CD4-positive, alpha-beta T cell (primary cell): Measurements from ENCODE around the gene HMCN2. TPM values are rescaled to one million over a fixed set of nuclear protein-coding genes. Genes with fewer than 3 reads are reported as not detected.

ENCODE experiments used
- ATAC-seq: fragments of 200-7000 bp; cut with Tn5 transposase; one replicate; pipeline ENCODE4 v1.10.0; 2022; ENCODE audit warnings: mild to moderate bottlenecking; ENCODE audit not compliant: poor library complexity
- CTCF ChIA-PET: fragments of 350-600 bp; sonication (Branson Sonifier 250); formaldehyde crosslinking; loops from one replicate; lab custom pipeline; 2021; ENCODE audit warnings: antibody characterized with exemption, inconsistent platforms; lab: Charles Lee
- POLR2A ChIA-PET: fragments of 350-600 bp; sonication (Branson Sonifier 250); formaldehyde crosslinking; loops from one replicate; lab custom pipeline; 2021; ENCODE audit warnings: antibody characterized with exemption, inconsistent platforms; lab: Charles Lee
- DNase-seq, 14 experiments: peaks; one replicate each; pipeline ENCODE4 v3.0.0-alpha.2; 2013 to 2020; ENCODE audit warnings: mixed read lengths in 2 of 14
- H3K27ac ChIP-seq, 2 donors: one replicate each; pipeline versions ENCODE4 v1.5.1 to v1.7.0; 2013; ENCODE audit warnings: low read length in 2 of 2, low read depth in 1 of 2, mild to moderate bottlenecking in 1 of 2
- H3K27me3 ChIP-seq, 2 experiments: 1 replicate in 1 of 2; 2 replicates in 1 of 2; pipeline versions ENCODE4 v1.6.1 to v1.7.0; 2013; ENCODE audit warnings: low read length in 2 of 2, control low read depth in 1 of 2, mild to moderate bottlenecking in 1 of 2, moderate library complexity in 1 of 2; ENCODE audit not compliant: insufficient read depth in 2 of 2, control insufficient read depth in 1 of 2
- H3K36me3 ChIP-seq: one replicate; pipeline ENCODE4 v1.6.1; 2013; ENCODE audit warnings: low read length, control low read depth; ENCODE audit not compliant: insufficient read depth
- H3K4me1 ChIP-seq: one replicate; pipeline ENCODE4 v1.6.1; 2013; ENCODE audit warnings: low read length, control low read depth; ENCODE audit not compliant: insufficient read depth
- H3K4me3 ChIP-seq: one replicate; pipeline ENCODE4 v1.5.1; 2013; ENCODE audit warnings: mild to moderate bottlenecking, low read length, moderate library complexity
- H3K9me3 ChIP-seq, 2 experiments: 1 replicate in 1 of 2; 2 replicates in 1 of 2; pipeline versions ENCODE4 v1.6.1 to v1.7.0; 2013; ENCODE audit warnings: low read length in 2 of 2, mild to moderate bottlenecking in 2 of 2, control low read depth in 1 of 2, moderate library complexity in 1 of 2; ENCODE audit not compliant: control insufficient read depth in 1 of 2, insufficient read depth in 1 of 2
- H3K27ac Mint-ChIP-seq: one replicate; pipeline ENCODE4 v1.8.0; 2020; ENCODE audit warnings: mixed read lengths
- H3K27me3 Mint-ChIP-seq: one replicate; pipeline ENCODE4 v1.8.0; 2021; ENCODE audit warnings: mixed read lengths
- H3K36me3 Mint-ChIP-seq: one replicate; pipeline ENCODE4 v1.8.0; 2021; ENCODE audit warnings: low read depth, mixed read lengths
- H3K4me1 Mint-ChIP-seq: one replicate; pipeline ENCODE4 v1.8.0; 2021; ENCODE audit warnings: low read depth, mixed read lengths
- H3K4me3 Mint-ChIP-seq: one replicate; pipeline ENCODE4 v1.8.0; 2020; ENCODE audit warnings: mild to moderate bottlenecking, mixed read lengths
- H3K9me3 Mint-ChIP-seq: one replicate; pipeline ENCODE4 v1.8.0; 2020; ENCODE audit warnings: mixed read lengths
- intact Hi-C, 2 experiments: fragments of 100-400 bp; cut with DNase I in 1 of 2; cut with micrococcal nuclease in 1 of 2; formaldehyde crosslinking; loops; one replicate each; pipeline versions ENCODE4 v1.15.1 to v1.9.0; 2023 to 2025; cut with DNase I, micrococcal nuclease
- polyA plus RNA-seq, 2 donors: library from polyadenylated mRNA; unstranded; fragments of 120-200 nt; gene quantifications; one replicate each; pipeline ENCODE4 v1.2.1, GENCODE V29; 2013
- total RNA-seq, 174 experiments: library from RNA in 2 of 174; stranded (reverse) in 2 of 174; gene quantifications; one replicate each; pipeline ENCODE4 v1.2.3 and lab custom pipeline; 2021 to 2026
- TF ChIP-seq, protein P1 (sequence below): fragments of 200-600 bp; IDR thresholded peaks from one replicate; pipeline ENCODE4 v1.8.0; 2022; ENCODE audit warnings: antibody characterized with exemption, mild to moderate bottlenecking

Gene HMCN2, protein sequence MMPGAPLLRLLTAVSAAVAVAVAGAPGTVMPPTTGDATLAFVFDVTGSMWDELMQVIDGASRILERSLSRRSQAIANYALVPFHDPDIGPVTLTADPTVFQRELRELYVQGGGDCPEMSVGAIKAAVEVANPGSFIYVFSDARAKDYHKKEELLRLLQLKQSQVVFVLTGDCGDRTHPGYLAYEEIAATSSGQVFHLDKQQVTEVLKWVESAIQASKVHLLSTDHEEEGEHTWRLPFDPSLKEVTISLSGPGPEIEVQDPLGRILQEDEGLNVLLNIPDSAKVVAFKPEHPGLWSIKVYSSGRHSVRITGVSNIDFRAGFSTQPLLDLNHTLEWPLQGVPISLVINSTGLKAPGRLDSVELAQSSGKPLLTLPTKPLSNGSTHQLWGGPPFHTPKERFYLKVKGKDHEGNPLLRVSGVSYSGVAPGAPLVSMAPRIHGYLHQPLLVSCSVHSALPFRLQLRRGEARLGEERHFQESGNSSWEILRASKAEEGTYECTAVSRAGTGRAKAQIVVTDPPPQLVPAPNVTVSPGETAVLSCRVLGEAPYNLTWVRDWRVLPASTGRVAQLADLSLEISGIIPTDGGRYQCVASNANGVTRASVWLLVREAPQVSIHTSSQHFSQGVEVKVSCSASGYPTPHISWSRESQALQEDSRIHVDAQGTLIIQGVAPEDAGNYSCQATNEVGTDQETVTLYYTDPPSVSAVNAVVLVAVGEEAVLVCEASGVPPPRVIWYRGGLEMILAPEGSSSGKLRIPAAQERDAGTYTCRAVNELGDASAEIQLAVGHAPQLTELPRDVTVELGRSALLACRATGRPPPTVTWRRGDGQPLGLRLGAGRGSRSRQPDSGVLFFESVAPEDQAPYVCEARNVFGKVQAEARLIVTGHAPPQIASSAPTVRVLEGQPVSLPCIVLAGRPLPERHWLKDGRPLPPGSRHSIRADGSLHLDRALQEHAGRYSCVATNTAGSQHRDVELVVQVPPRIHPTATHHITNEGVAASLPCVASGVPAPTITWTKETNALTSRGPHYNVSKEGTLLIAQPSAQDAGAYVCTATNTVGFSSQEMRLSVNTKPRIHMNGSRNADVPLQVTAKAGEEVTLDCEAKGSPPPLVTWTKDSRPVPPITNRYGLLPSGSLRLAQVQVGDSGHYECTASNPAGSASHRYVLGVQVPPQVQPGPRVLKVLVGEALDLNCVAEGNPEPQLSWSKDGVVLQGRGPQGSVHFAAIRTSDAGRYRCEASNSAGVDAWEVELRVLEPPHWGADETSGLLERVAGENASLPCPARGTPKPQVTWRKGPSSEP (N-terminal part only)
- not detected for total RNA-seq
- polyA plus RNA-seq (2013, experiment 1 of 2), result not detected
- 0.34 TPM for polyA plus RNA-seq (2013, experiment 2 of 2)
- 0 to 1.0 (median 0) reads per million in 172 experiments for total RNA-seq (lab: John Stamatoyannopoulos, UW)

DNA sequence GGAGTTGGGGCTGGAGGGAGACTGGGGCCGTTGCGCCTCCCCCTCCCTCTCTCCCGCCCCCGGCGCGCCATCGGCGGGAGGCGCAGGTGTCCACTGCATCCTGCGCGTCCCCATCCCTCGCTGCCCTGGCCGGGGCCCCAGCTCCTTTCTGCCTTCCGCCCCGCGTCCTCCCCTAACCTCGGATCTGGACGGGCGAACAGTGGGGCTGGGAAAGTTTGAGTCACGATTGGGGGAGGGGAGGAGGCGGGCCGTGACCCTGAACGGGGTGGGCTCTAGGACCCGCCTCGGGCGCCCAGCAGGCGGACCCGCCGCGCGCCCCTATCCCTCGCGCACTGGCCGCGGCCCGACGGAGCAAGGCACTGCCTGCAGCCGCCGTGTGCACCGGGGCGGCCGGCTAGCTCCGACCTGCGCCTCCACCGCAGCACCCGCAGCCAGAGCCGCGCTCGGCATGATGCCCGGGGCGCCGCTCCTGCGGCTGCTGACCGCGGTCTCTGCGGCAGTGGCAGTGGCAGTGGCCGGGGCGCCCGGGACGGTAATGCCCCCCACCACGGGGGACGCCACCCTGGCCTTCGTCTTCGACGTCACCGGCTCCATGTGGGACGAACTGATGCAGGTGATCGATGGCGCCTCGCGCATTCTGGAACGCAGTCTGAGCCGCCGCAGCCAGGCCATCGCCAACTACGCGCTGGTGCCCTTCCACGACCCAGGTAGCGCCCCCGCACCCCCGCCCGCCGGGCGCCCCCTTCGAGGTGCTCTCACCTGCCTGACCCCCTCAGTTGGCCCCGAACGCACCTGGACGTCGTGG lies at the start of gene HMCN2:
TSS of gene HMCN2 (plus strand) at position 330 of the 805 bp plus-strand sequence. CDS start at position 449, 119 bp downstream.
- DNase-seq, result no peak
- Mint-ChIP-seq H3K36me3 (no peaks in the 10 kb centered on the region), H3K9me3 (no peaks in the 10 kb centered on the region), H3K4me3 (no peak within 1 kb of the TSS), H3K4me1 (peaks cover 12% of the 10 kb centered on the region), H3K27me3 (peaks cover 86% of the 10 kb centered on the region), H3K27ac (no peak within 1 kb of the TSS)
- H3K9me3 ChIP-seq, result peaks cover 0 to 8% of the 10 kb centered on the region in 2 experiments
- no peaks in the 10 kb centered on the region for H3K36me3 ChIP-seq
- peaks cover 53 to 81% of the 10 kb centered on the region in 2 experiments for H3K27me3 ChIP-seq
- H3K4me1 ChIP-seq, result no peaks in the 10 kb centered on the region
- TF ChIP-seq, protein P1, sequence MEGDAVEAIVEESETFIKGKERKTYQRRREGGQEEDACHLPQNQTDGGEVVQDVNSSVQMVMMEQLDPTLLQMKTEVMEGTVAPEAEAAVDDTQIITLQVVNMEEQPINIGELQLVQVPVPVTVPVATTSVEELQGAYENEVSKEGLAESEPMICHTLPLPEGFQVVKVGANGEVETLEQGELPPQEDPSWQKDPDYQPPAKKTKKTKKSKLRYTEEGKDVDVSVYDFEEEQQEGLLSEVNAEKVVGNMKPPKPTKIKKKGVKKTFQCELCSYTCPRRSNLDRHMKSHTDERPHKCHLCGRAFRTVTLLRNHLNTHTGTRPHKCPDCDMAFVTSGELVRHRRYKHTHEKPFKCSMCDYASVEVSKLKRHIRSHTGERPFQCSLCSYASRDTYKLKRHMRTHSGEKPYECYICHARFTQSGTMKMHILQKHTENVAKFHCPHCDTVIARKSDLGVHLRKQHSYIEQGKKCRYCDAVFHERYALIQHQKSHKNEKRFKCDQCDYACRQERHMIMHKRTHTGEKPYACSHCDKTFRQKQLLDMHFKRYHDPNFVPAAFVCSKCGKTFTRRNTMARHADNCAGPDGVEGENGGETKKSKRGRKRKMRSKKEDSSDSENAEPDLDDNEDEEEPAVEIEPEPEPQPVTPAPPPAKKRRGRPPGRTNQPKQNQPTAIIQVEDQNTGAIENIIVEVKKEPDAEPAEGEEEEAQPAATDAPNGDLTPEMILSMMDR, result no peak
- no peak within 1 kb of the TSS for H3K27ac ChIP-seq
- H3K4me3 ChIP-seq, result no peak within 1 kb of the TSS
- intact Hi-C loops, result no loop called here
- ChIA-PET POLR2A (no interaction called here), CTCF (no interaction called here)
- ATAC-seq, result no peak

DNA sequence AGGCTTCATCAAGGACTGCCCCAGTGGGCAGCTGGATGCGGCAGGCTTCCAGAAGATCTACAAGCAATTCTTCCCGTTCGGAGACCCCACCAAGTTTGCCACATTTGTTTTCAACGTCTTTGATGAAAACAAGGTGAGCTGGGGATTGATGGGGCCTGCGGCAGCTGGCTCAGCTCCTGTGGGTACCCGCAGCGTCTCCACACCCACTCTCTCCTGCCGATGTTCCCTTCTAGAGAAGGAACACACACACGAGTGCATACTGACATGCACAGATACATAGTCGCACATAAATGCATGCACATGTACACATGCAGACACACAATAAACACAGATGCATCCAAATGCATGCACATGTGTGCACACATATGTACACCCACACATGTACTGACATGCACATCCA lies 47.7 kb upstream of the HMCN2 start:
- Mint-ChIP-seq H3K9me3 (no peaks in the 10 kb centered on the region), H3K27ac (no peak overlapping the region), H3K36me3 (no peaks in the 10 kb centered on the region), H3K4me1 (no peaks in the 10 kb centered on the region), H3K4me3 (no peak overlapping the region), H3K27me3 (no peaks in the 10 kb centered on the region)
- Histone ChIP-seq H3K4me1 (no peaks in the 10 kb centered on the region), H3K4me3 (no peak overlapping the region), H3K27me3 (no peaks in the 10 kb centered on the region), H3K9me3 (no peaks in the 10 kb centered on the region), H3K27ac (no peak overlapping the region), H3K36me3 (no peaks in the 10 kb centered on the region)
- CTCF ChIA-PET, result interaction anchor here (0.6 kb wide), 1 partner anchor 1207 kb away, joined by 4 read pairs; no protein-coding TSS in a partner anchor
- POLR2A ChIA-PET, result no interaction called here
- ATAC-seq, result no peak
- intact Hi-C loops, result no loop called here
- TF ChIP-seq, protein P1, result no peak
- DNase-seq, result no peak
